CD4-positive, alpha-beta T cell treated with Interleukin-4 for 4 hours (primary cell): ENCODE data around the gene ZC3H7A.
"Not testable (repeated sequence)": the region's sequence is repeated elsewhere in the genome, so short reads cannot be mapped to it uniquely, and the experiment has no call there.

Experiments
- DNase-seq: peaks from one replicate; pipeline ENCODE4 v3.0.0-alpha.2; 2020

ZC3H7A gene

GRCh38 chr16:11797166-11797956, at the start of gene ZC3H7A:
Gene ZC3H7A (minus strand): TSS chr16:11797258. CDS start chr16:11782354, 14,904 bp downstream.
- peak; percentile 92 for DNase-seq

GRCh38 chr16:11844499-11844898, 47.4 kb upstream of the ZC3H7A start:
- no peak for DNase-seq

- no peak for DNase-seq
Observed at GRCh38 chr16:11843861-11844260, 46.8 kb upstream of the ZC3H7A start.

GRCh38 chr16:11843206-11843605, 46.1 kb upstream of the ZC3H7A start:
- DNase-seq = no peak

- no peak for DNase-seq
Observed at GRCh38 chr16:11841026-11841425, 44.0 kb upstream of the ZC3H7A start.

GRCh38 chr16:11836650-11837244, 39.7 kb upstream of the ZC3H7A start:
- DNase-seq = no peak

- no peak for DNase-seq
Observed at GRCh38 chr16:11835891-11836649, 39.0 kb upstream of the ZC3H7A start.

- DNase-seq = no peak
Observed at GRCh38 chr16:11835309-11835708, 38.3 kb upstream of the ZC3H7A start.

GRCh38 chr16:11833951-11834695, 37.1 kb upstream of the ZC3H7A start:
- no peak for DNase-seq

- DNase-seq = no peak
Observed at GRCh38 chr16:11828696-11829095, 31.6 kb upstream of the ZC3H7A start.

- not testable (repeated sequence) for DNase-seq
Observed at GRCh38 chr16:11825520-11826165, 28.6 kb upstream of the ZC3H7A start.

GRCh38 chr16:11824362-11824761, 27.3 kb upstream of the ZC3H7A start:
- no peak for DNase-seq

- DNase-seq = not testable (repeated sequence)
Observed at GRCh38 chr16:11823645-11824044, 26.6 kb upstream of the ZC3H7A start.

GRCh38 chr16:11819798-11820197, 22.7 kb upstream of the ZC3H7A start:
- DNase-seq = no peak

GRCh38 chr16:11818970-11819369, 21.9 kb upstream of the ZC3H7A start:
- DNase-seq = not testable (repeated sequence)

- DNase-seq = no peak
Observed at GRCh38 chr16:11816123-11816522, 19.1 kb upstream of the ZC3H7A start.

GRCh38 chr16:11814800-11815199, 17.7 kb upstream of the ZC3H7A start:
- DNase-seq = not testable (repeated sequence)

GRCh38 chr16:11806721-11807120, 9.7 kb upstream of the ZC3H7A start:
- DNase-seq = no peak

- DNase-seq = no peak
Observed at GRCh38 chr16:11805556-11805955, 8.5 kb upstream of the ZC3H7A start.

- no peak for DNase-seq
Observed at GRCh38 chr16:11801481-11802021, 4.5 kb upstream of the ZC3H7A start.

GRCh38 chr16:11800382-11800718, 3.3 kb upstream of the ZC3H7A start:
- no peak for DNase-seq
